NAMALWA (cell line): Measurements from ENCODE around the gene SLC35E3.
A peak's percentile ranks its signal among the peaks of the same experiment; 100 is the strongest.
"Not testable (repeated sequence)": the region's sequence is repeated elsewhere in the genome, so short reads cannot be mapped to it uniquely, and the experiment has no call there.

Experiments used
- DNase-seq: peaks from one replicate; pipeline ENCODE4 v3.0.0-alpha.2; 2015; ENCODE audit warnings: low spot score

The SLC35E3 gene

GRCh38 chr12:68813242-68813593 lies 67.2 kb downstream of the SLC35E3 start:
- DNase-seq = no peak

GRCh38 chr12:68814490-68815231 lies 68.7 kb downstream of the SLC35E3 start:
- DNase-seq = no peak

GRCh38 chr12:68815232-68815927 lies 69.4 kb downstream of the SLC35E3 start:
- no peak for DNase-seq

- DNase-seq = no peak
These were observed 70.2 kb downstream of the SLC35E3 start for GRCh38 chr12:68815928-68816800.

GRCh38 chr12:68819481-68819880 lies 73.5 kb downstream of the SLC35E3 start:
- not testable (repeated sequence) for DNase-seq

GRCh38 chr12:68821357-68822188 lies 75.6 kb downstream of the SLC35E3 start:
- DNase-seq = peak; percentile 58

GRCh38 chr12:68823696-68824095 lies 77.7 kb downstream of the SLC35E3 start:
- no peak for DNase-seq

GRCh38 chr12:68824131-68824530 lies 78.2 kb downstream of the SLC35E3 start:
- DNase-seq = no peak

GRCh38 chr12:68824597-68825250 lies 78.7 kb downstream of the SLC35E3 start:
- DNase-seq = no peak

- DNase-seq = no peak
These were observed 79.7 kb downstream of the SLC35E3 start for GRCh38 chr12:68825569-68826217.

GRCh38 chr12:68827895-68828671 lies 82.1 kb downstream of the SLC35E3 start:
- no peak for DNase-seq

- no peak for DNase-seq
These were observed 82.7 kb downstream of the SLC35E3 start for GRCh38 chr12:68828672-68829068.
